HG02678 (cell line): ENCODE data around the gene CILP.

Experiments used
- ATAC-seq: cut with Tn5 transposase; IDR thresholded peaks from one replicate; pipeline ENCODE4 v1.9.1; 2021; ENCODE audit warnings: mild to moderate bottlenecking, moderate library complexity; ENCODE audit not compliant: unreplicated experiment

CILP gene

GRCh38 chr15:65154720-65155119 lies 56.6 kb downstream of the CILP start:
- ATAC-seq, result no peak

GRCh38 chr15:65147902-65148301 lies 63.4 kb downstream of the CILP start:
- no peak for ATAC-seq

GRCh38 chr15:65146438-65146837 lies 64.8 kb downstream of the CILP start:
- no peak for ATAC-seq
